SK-N-SH treated with all-trans-retinoic acid at 6 μM for 48 hours (cell line): ENCODE results near the gene RBM18.

Experiments
- ATAC-seq: fragments of 200-7000 bp; cut with Tn5 transposase; 3 replicates; pipeline ENCODE4 v1.9.1; 2020; ENCODE audit warnings: mild to moderate bottlenecking, moderate library complexity
- ARNTL ChIP-seq: fragments of 450-650 bp; formaldehyde crosslinking; IDR thresholded peaks from 2 replicates; pipeline ENCODE4 v1.5.0; 2020; ENCODE audit warnings: low read depth, mild to moderate bottlenecking, moderate library complexity, borderline replicate concordance
- BACH2 ChIP-seq: fragments of 250-450 bp; sonication (Bioruptor Pico); IDR thresholded peaks from 2 replicates; pipeline ENCODE4 v1.9.0; 2021; ENCODE audit warnings: mild to moderate bottlenecking, borderline replicate concordance
- CREB5 ChIP-seq: fragments of 250-450 bp; sonication (Bioruptor Pico); IDR thresholded peaks from 2 replicates; pipeline ENCODE4 v1.5.1; 2020; ENCODE audit warnings: low read depth, mild to moderate bottlenecking, moderate library complexity
- CSDC2 ChIP-seq: fragments of 250-450 bp; sonication (Bioruptor Pico); IDR thresholded peaks from 2 replicates; pipeline ENCODE4 v1.5.0; 2020; ENCODE audit warnings: mild to moderate bottlenecking, moderate library complexity
- CSRNP3 ChIP-seq: fragments of 250-450 bp; sonication (Bioruptor Pico); IDR thresholded peaks from 2 replicates; pipeline ENCODE4 v1.5.1; 2021; ENCODE audit warnings: mild to moderate bottlenecking, moderate library complexity
- GLIS3 ChIP-seq: fragments of 250-450 bp; sonication (Bioruptor Pico); IDR thresholded peaks from 2 replicates; pipeline ENCODE4 v1.5.0; 2020; ENCODE audit warnings: mild to moderate bottlenecking, moderate library complexity
- ISL1 ChIP-seq: fragments of 250-450 bp; sonication (Bioruptor Pico); IDR thresholded peaks from 2 replicates; pipeline ENCODE4 v2.1.2; 2022; ENCODE audit warnings: mild to moderate bottlenecking, moderate library complexity
- OSR1 ChIP-seq: fragments of 250-450 bp; sonication (Bioruptor Pico); IDR thresholded peaks from 2 replicates; pipeline ENCODE4 v1.8.0; 2022; ENCODE audit warnings: moderate library complexity, mild to moderate bottlenecking, inconsistent platforms
- PATZ1 ChIP-seq: fragments of 250-450 bp; sonication (Bioruptor Pico); IDR thresholded peaks from 2 replicates; pipeline ENCODE4 v1.8.0; 2020; ENCODE audit warnings: mild to moderate bottlenecking, moderate library complexity, borderline replicate concordance
- POU6F1 ChIP-seq: fragments of 250-450 bp; sonication (Bioruptor Pico); IDR thresholded peaks from 2 replicates; pipeline ENCODE4 v1.8.0; 2021; ENCODE audit warnings: low read depth, mild to moderate bottlenecking, moderate library complexity, borderline replicate concordance
- PPARA ChIP-seq: fragments of 250-450 bp; sonication (Bioruptor Pico); IDR thresholded peaks from 2 replicates; pipeline ENCODE4 v1.5.0; 2020; ENCODE audit warnings: mild to moderate bottlenecking, borderline replicate concordance
- RARB ChIP-seq: fragments of 250-450 bp; sonication (Bioruptor Pico); IDR thresholded peaks from 2 replicates; pipeline ENCODE4 v1.8.0; 2021; ENCODE audit warnings: mild to moderate bottlenecking, moderate library complexity
- SNAI2 ChIP-seq: fragments of 250-450 bp; sonication (Bioruptor Pico); IDR thresholded peaks from 2 replicates; pipeline ENCODE4 v1.5.0; 2020; ENCODE audit warnings: mild to moderate bottlenecking, moderate library complexity
- TOX ChIP-seq: fragments of 250-450 bp; sonication (Bioruptor Pico); IDR thresholded peaks from 2 replicates; pipeline ENCODE4 v1.8.0; 2021; ENCODE audit warnings: mild to moderate bottlenecking, moderate library complexity, borderline replicate concordance
- TSHZ2 ChIP-seq: fragments of 250-450 bp; sonication (Bioruptor Pico); IDR thresholded peaks from 2 replicates; pipeline ENCODE4 v1.5.0; 2020; ENCODE audit warnings: mild to moderate bottlenecking, moderate library complexity
- ZC3H10 ChIP-seq: fragments of 250-450 bp; sonication (Bioruptor Pico); IDR thresholded peaks from 2 replicates; pipeline ENCODE4 v1.5.1; 2021; ENCODE audit warnings: mild to moderate bottlenecking, moderate library complexity
- ZFP3 ChIP-seq: fragments of 250-450 bp; sonication (Bioruptor Pico); IDR thresholded peaks from 2 replicates; pipeline ENCODE4 v1.5.0; 2020; ENCODE audit warnings: mild to moderate bottlenecking, moderate library complexity
- ZFP30 ChIP-seq: fragments of 450-650 bp; formaldehyde crosslinking; IDR thresholded peaks from 2 replicates; pipeline ENCODE4 v1.5.0; 2022; ENCODE audit warnings: mild to moderate bottlenecking, moderate library complexity
- ZNF565 ChIP-seq: fragments of 450-650 bp; formaldehyde crosslinking; conservative IDR thresholded peaks from 2 replicates; pipeline ENCODE4 v1.5.0; 2020; ENCODE audit warnings: low read depth, mild to moderate bottlenecking, moderate library complexity
- ZNF70 ChIP-seq: fragments of 450-650 bp; formaldehyde crosslinking; IDR thresholded peaks from 2 replicates; pipeline ENCODE4 v1.5.0; 2020; ENCODE audit warnings: mild to moderate bottlenecking, moderate library complexity
- ZNF8 ChIP-seq: fragments of 450-650 bp; formaldehyde crosslinking; IDR thresholded peaks from 2 replicates; pipeline ENCODE4 v1.5.0; 2020; ENCODE audit warnings: mild to moderate bottlenecking, moderate library complexity

The RBM18 gene

GRCh38 chr9:122263699-122264349 is 816 bp downstream of the RBM18 start:
- TF ChIP-seq ISL1 (CRISPR knock-in tag) (no peak), TOX (CRISPR knock-in tag) (no peak), ZNF8 (CRISPR knock-in tag) (no peak), SNAI2 (CRISPR knock-in tag) (no peak)
- ATAC-seq, result no peak

- ATAC-seq, result no peak
- no peak for TF ChIP-seq ZNF565 (CRISPR knock-in tag)
- TF ChIP-seq ARNTL (CRISPR knock-in tag), result no peak
- TF ChIP-seq ZFP3, result no peak
- no peak for TF ChIP-seq PATZ1 (CRISPR knock-in tag)
- TF ChIP-seq RARB (CRISPR knock-in tag), result no peak
- TF ChIP-seq ISL1 (CRISPR knock-in tag), result no peak
- no peak for TF ChIP-seq OSR1
- no peak for TF ChIP-seq PPARA (CRISPR knock-in tag)
- no peak for TF ChIP-seq ZNF8 (CRISPR knock-in tag)
- TF ChIP-seq CSDC2, result no peak
- no peak for TF ChIP-seq GLIS3
- TF ChIP-seq CREB5 (CRISPR knock-in tag), result no peak
- no peak for TF ChIP-seq BACH2
- no peak for TF ChIP-seq POU6F1
Observed at GRCh38 chr9:122262073-122262472, 2.6 kb downstream of the RBM18 start.

- TF ChIP-seq ARNTL (CRISPR knock-in tag) (no peak), ZFP3 (no peak)
- ATAC-seq, result no peak
Observed at GRCh38 chr9:122261469-122261881, 3.2 kb downstream of the RBM18 start.

GRCh38 chr9:122258886-122259415 is 5.7 kb downstream of the RBM18 start:
- no peak for ATAC-seq
- TF ChIP-seq ZFP30, result no peak
- TF ChIP-seq CSRNP3 (CRISPR knock-in tag), result no peak
- no peak for TF ChIP-seq POU6F1
- no peak for TF ChIP-seq PATZ1 (CRISPR knock-in tag)
- no peak for TF ChIP-seq BACH2
- TF ChIP-seq ZNF70 (CRISPR knock-in tag), result no peak
- TF ChIP-seq OSR1, result no peak
- TF ChIP-seq ZFP3, result no peak
- TF ChIP-seq PPARA (CRISPR knock-in tag), result no peak
- no peak for TF ChIP-seq ZNF8 (CRISPR knock-in tag)
- no peak for TF ChIP-seq CREB5 (CRISPR knock-in tag)
- no peak for TF ChIP-seq ISL1 (CRISPR knock-in tag)
- no peak for TF ChIP-seq TSHZ2 (CRISPR knock-in tag)
- no peak for TF ChIP-seq GLIS3
- TF ChIP-seq ZC3H10 (CRISPR knock-in tag), result no peak
